Ishikawa (cell line): ENCODE measurements around the gene OR10J1.

Source experiments
- CEBPB ChIP-seq: IDR thresholded peaks from 2 replicates; pipeline ENCODE4 v1.6.1; 2012
- CREB1 ChIP-seq: IDR thresholded peaks from 2 replicates; pipeline ENCODE4 v1.6.1; 2012; ENCODE audit warnings: low read depth
- EGR1 ChIP-seq: IDR thresholded peaks from 2 replicates; pipeline ENCODE4 v1.6.1; 2012
- EP300 ChIP-seq: IDR thresholded peaks from 2 replicates; pipeline ENCODE4 v1.6.1; 2012; ENCODE audit warnings: borderline replicate concordance
- FOXM1 ChIP-seq: IDR thresholded peaks from 2 replicates; pipeline ENCODE4 v1.6.1; 2012; ENCODE audit warnings: low read depth, borderline replicate concordance
- NFIC ChIP-seq: IDR thresholded peaks from 2 replicates; pipeline ENCODE4 v1.6.1; 2012
- RAD21 ChIP-seq: IDR thresholded peaks from 2 replicates; pipeline ENCODE4 v1.6.1; 2012; ENCODE audit warnings: low read depth
- TAF1 ChIP-seq: IDR thresholded peaks from 2 replicates; pipeline ENCODE4 v1.6.1; 2012; ENCODE audit warnings: low read depth, mild to moderate bottlenecking
- TCF12 ChIP-seq: IDR thresholded peaks from 2 replicates; pipeline ENCODE4 v1.6.1; 2012; ENCODE audit warnings: low read depth
- TEAD4 ChIP-seq: IDR thresholded peaks from 2 replicates; pipeline ENCODE4 v1.6.1; 2012
- YY1 ChIP-seq: IDR thresholded peaks from 2 replicates; pipeline ENCODE4 v1.6.1; 2012; ENCODE audit warnings: low read depth
- ZBTB7A ChIP-seq: IDR thresholded peaks from 2 replicates; pipeline ENCODE4 v1.6.1; 2012; ENCODE audit warnings: low read depth
- TF ChIP-seq, protein P1 (sequence below): IDR thresholded peaks from 2 replicates; pipeline ENCODE4 v1.6.1; 2012; ENCODE audit warnings: low read depth, mild to moderate bottlenecking
- TF ChIP-seq, protein P2 (sequence below): IDR thresholded peaks from 2 replicates; pipeline ENCODE4 v1.6.1; 2012
- TF ChIP-seq, protein P3 (sequence below): IDR thresholded peaks from 2 replicates; pipeline ENCODE4 v1.6.1; 2012

Gene OR10J1

DNA sequence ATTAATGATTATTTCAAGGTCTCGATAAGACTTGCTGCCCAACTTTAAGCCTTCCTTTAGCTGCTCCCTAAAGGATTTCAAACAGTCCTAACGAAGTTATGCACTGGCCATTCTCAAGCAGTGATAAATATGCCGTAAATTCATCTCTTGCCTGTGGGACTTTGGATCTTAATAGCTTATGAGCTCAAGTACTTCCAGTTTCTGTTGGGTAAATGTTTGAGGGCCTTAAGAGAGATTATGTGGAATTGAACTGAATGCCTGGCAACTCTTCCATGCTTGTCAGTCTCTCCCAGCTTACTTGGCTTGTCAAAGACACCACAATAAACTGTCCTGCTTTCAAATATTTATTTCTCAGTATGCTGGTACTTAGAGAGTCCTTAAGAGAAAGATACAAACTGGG lies 11.0 kb upstream of the OR10J1 start:
- TF ChIP-seq TEAD4 (no peak), ZBTB7A (no peak), EGR1 (no peak), EP300 (no peak), FOXM1 (no peak), RAD21 (no peak), YY1 (no peak), CREB1 (no peak), CEBPB (no peak), TAF1 (no peak), TCF12 (no peak), NFIC (no peak)
- TF ChIP-seq, protein P1, sequence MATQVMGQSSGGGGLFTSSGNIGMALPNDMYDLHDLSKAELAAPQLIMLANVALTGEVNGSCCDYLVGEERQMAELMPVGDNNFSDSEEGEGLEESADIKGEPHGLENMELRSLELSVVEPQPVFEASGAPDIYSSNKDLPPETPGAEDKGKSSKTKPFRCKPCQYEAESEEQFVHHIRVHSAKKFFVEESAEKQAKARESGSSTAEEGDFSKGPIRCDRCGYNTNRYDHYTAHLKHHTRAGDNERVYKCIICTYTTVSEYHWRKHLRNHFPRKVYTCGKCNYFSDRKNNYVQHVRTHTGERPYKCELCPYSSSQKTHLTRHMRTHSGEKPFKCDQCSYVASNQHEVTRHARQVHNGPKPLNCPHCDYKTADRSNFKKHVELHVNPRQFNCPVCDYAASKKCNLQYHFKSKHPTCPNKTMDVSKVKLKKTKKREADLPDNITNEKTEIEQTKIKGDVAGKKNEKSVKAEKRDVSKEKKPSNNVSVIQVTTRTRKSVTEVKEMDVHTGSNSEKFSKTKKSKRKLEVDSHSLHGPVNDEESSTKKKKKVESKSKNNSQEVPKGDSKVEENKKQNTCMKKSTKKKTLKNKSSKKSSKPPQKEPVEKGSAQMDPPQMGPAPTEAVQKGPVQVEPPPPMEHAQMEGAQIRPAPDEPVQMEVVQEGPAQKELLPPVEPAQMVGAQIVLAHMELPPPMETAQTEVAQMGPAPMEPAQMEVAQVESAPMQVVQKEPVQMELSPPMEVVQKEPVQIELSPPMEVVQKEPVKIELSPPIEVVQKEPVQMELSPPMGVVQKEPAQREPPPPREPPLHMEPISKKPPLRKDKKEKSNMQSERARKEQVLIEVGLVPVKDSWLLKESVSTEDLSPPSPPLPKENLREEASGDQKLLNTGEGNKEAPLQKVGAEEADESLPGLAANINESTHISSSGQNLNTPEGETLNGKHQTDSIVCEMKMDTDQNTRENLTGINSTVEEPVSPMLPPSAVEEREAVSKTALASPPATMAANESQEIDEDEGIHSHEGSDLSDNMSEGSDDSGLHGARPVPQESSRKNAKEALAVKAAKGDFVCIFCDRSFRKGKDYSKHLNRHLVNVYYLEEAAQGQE, result no peak
- TF ChIP-seq, protein P2, sequence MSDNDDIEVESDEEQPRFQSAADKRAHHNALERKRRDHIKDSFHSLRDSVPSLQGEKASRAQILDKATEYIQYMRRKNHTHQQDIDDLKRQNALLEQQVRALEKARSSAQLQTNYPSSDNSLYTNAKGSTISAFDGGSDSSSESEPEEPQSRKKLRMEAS, result no peak
- TF ChIP-seq, protein P3, sequence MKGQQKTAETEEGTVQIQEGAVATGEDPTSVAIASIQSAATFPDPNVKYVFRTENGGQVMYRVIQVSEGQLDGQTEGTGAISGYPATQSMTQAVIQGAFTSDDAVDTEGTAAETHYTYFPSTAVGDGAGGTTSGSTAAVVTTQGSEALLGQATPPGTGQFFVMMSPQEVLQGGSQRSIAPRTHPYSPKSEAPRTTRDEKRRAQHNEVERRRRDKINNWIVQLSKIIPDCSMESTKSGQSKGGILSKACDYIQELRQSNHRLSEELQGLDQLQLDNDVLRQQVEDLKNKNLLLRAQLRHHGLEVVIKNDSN, result no peak

DNA sequence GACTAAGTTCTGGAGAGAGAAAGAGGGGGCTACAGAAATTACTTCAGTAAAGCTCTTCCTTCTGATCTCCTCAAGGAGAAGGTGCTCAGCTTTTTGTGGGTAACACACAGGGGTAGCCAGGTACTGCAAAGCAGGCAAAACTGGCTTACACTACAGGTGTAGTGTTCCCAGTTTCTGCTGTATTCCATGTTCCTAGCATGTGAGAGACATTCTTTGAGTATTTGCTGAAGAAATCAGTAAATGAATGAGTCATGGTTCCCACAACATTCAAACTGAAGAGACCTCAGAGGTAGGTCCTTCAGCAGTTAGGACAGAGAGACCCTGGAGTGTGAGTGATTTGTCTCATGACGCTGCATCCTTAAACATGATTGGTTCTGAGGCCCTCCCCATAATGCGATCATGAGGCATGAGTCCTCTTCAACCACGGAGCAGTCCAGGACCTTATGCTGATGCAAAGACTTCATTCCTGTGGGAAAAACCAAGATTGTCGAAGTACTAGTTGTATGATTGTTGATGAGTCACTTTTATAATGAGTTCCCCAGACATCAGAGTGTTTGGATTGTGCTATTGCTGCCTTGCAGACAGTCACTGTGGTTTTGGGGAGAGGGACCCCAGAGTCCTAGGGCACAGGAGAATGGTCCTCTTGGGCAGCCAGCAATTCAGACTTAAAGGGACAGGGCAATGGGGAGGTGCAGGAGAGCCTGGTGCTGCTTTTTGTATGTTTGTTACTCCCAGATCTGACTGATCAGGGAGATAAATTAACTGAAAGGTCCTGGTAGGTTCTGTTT lies 10.3 kb upstream of the OR10J1 start:
- TF ChIP-seq CEBPB (no peak), FOXM1 (no peak), RAD21 (no peak), NFIC (no peak), EP300 (no peak)

DNA sequence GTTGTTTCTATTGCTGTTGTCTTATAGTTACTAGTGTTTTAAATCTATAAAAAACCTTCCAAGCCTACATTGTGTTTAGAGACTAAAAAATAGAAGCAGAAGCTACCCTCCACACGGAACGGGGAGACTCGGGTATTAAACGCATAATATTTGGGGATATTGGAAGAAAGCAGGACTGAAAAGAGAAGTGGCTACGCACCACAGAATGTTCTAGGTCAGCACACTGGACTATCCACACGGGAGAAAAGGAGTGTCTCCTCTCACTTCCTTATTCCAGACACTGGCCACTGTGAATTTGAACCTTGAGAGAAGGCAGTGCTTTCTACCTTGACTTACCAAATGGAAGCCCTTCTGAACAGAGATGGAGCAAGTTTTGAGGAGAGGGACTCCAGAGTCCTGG lies 8.5 kb upstream of the OR10J1 start:
- TF ChIP-seq, protein P1, result no peak
- no peak for TF ChIP-seq EGR1
- no peak for TF ChIP-seq EP300
- TF ChIP-seq, protein P2, result no peak
- TF ChIP-seq CEBPB, result no peak

DNA sequence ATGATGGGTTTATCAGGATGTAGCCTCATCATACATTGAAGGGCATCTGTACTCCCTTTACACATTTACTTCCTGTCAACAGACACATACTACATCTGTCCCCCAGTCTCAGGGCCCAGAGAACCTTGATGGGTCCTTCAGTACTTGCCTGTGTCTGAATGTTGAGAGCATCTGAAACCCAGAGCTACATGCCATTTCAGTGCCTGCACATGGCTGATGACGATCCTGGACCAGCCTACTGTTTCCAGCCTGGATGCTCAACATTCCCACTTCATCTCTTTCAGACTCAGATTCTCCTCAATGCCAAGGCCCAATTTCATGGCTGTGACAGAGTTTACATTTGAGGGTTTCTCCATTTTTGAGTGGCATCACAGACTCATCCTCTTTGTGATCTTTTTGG lies 7.6 kb upstream of the OR10J1 start, which contains the start of gene OR10J4:
TSS of gene OR10J4 (plus strand) at position 301 of the 400 bp plus-strand sequence.
- TF ChIP-seq ZBTB7A, result no peak

DNA sequence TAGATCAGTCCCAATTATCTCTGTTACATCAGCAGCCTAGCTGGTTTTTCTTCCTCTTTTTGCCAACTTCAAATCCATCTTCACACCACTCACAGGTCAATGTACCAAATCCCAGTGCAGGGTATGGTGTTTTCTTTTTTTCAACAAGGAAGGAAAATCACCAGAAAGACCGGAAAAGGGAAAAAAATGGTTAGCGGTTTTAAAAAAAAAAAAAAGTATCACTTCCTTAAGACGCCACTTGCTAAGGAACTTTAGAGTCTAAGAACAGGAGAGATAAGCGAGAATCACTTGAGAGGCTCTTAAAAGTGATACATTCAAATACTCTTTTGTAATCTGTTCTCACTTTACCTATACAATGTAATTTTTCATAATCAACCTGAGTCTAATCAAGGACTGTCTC lies 3.1 kb upstream of the OR10J1 start:
- TF ChIP-seq CEBPB (no peak), RAD21 (no peak), YY1 (no peak), TAF1 (no peak), EP300 (no peak), TCF12 (no peak), ZBTB7A (no peak), EGR1 (no peak), TEAD4 (no peak), FOXM1 (no peak), CREB1 (no peak), NFIC (no peak)
- TF ChIP-seq, protein P2, result no peak
- TF ChIP-seq, protein P1, result no peak
- TF ChIP-seq, protein P3, result no peak
